GM12864 (cell line): Measurements from ENCODE around the gene CUBN.

Experiments
- DNase-seq: peaks from one replicate; pipeline ENCODE4 v3.0.0-alpha.2; 2011; ENCODE audit warnings: low read depth
- H3K4me3 ChIP-seq: 2 replicates; pipeline ENCODE4 v1.5.1; 2011; ENCODE audit warnings: mild to moderate bottlenecking, low read depth, low read length, control low read depth
- TF ChIP-seq, protein P1 (sequence below): IDR thresholded peaks from 2 replicates; pipeline ENCODE4 v1.5.1; 2011; ENCODE audit warnings: low read depth, mild to moderate bottlenecking, moderate library complexity, low read length, control low read depth, inconsistent platforms; ENCODE audit errors: missing control alignments

CUBN gene

DNA sequence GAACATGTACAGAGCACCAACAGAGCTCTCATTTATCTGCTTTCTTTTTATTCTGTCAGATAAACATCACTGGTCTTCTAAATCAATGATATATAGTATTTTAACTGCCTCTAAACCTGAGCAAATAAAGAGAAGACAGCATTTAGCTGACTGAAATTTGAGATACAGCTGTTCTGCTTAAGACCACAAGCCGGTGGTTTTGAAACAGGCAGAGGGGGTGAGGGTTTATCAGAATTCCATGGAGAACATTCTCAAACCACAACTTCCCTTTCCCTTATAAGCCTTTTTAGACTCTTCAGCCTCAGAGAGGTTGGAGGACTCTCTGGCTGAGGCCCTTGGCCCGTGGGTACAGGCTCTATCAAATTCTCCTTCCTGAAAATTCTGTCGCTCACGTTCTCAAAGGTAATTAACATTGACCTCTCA is 225.0 kb downstream of the CUBN start:
- TF ChIP-seq, protein P1, sequence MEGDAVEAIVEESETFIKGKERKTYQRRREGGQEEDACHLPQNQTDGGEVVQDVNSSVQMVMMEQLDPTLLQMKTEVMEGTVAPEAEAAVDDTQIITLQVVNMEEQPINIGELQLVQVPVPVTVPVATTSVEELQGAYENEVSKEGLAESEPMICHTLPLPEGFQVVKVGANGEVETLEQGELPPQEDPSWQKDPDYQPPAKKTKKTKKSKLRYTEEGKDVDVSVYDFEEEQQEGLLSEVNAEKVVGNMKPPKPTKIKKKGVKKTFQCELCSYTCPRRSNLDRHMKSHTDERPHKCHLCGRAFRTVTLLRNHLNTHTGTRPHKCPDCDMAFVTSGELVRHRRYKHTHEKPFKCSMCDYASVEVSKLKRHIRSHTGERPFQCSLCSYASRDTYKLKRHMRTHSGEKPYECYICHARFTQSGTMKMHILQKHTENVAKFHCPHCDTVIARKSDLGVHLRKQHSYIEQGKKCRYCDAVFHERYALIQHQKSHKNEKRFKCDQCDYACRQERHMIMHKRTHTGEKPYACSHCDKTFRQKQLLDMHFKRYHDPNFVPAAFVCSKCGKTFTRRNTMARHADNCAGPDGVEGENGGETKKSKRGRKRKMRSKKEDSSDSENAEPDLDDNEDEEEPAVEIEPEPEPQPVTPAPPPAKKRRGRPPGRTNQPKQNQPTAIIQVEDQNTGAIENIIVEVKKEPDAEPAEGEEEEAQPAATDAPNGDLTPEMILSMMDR = no peak
- DNase-seq = no peak
- H3K4me3 ChIP-seq = no peak overlapping the region

DNA sequence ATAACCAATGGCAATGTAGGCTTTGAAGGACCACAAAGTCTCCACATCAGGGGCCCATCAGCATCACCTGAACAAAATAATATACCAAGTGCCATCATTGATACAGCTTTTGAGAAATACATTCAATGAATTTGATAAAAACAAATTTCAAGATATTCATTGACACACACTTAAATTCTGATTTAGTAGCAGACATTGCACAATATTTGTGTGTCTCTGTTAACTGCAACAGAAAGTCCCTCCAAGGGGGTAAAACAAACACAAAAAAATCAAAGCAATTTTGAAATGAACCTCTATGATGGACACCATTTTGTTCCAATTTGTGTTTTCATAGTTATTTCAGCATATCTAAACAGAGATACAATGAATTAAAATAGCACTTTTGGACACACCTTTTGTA is 225.6 kb downstream of the CUBN start:
- DNase-seq = no peak
- no peak overlapping the region for H3K4me3 ChIP-seq
- TF ChIP-seq, protein P1 = no peak

DNA sequence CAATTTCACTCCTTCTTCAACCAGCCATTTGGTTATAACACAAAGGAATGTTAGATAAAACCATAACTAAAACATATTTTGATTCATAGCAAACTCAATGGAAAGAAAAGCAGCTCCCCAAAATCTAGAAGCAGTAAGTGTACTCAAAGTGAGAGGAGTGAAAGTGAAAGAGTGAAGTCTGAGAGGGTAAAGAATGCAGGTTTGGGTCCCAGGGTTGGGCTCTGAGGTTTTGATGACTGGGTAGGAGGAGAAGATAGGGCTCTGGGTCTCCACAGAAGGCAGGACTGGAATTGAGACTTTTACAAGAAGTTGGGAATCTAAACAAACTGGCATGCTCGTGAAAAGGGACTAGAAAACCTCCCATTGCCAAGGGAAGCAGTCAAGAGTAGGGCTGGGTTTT is 227.0 kb downstream of the CUBN start:
- TF ChIP-seq, protein P1 = no peak
- no peak for DNase-seq
- H3K4me3 ChIP-seq = no peak overlapping the region

DNA sequence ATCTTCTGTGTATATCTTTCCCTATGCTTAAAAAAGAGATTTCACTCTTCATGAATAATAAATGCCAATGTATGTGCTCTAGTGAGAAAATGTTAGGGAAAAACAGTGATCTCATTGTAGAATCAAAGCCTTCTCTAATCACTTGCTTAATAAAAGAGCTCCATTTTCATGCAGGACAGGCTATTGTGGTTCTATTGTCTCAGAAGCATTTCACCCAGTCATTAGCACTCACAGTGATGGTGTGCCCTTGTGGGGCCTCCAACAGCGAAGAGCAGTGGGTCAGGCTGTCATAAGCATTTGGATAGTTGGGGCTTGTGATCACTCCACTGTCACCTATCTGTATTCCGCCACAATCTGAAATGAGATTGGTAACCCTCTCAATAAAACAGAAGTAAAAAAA is 228.5 kb downstream of the CUBN start:
- DNase-seq = no peak
- H3K4me3 ChIP-seq = no peak overlapping the region
- TF ChIP-seq, protein P1 = no peak

DNA sequence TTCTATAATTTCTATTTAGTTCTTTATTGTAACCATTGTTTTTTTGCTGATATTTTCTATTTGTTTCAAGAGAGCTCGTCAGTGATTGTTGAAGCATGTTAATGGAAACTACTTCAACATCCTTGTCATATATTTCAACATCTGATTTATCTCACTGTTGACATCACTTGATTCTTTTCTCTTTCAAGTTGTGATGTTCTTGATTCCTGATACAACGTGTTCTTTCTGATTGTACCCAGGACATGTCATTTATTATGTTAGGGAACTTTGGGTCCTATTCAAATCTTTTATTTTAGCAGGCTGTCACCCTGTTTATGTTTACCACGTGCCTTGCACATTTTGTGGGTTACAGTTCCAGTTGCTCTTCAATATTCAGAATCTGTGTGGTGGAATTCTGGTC is 232.6 kb downstream of the CUBN start:
- DNase-seq = no peak
- no peak overlapping the region for H3K4me3 ChIP-seq
- TF ChIP-seq, protein P1 = no peak

DNA sequence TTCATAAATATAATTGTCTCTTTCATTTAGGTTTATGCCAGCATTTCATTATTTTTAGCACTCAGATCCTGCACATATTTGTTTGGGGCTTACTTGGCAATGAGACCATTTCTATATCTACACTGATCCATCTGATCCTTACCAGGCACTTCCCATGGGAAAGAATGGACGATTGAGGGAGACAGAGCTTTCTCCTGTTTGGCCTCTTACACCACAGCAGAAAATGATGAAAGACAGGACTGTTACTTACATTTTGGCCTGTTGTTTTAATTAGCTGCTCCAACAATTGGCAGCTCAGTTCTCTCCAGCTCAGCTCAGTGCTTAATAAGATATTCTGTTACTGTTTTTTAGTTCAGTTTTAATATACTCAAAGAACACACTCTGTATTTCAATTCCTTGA is 234.8 kb downstream of the CUBN start:
- DNase-seq = no peak
- TF ChIP-seq, protein P1 = no peak
- no peak overlapping the region for H3K4me3 ChIP-seq

DNA sequence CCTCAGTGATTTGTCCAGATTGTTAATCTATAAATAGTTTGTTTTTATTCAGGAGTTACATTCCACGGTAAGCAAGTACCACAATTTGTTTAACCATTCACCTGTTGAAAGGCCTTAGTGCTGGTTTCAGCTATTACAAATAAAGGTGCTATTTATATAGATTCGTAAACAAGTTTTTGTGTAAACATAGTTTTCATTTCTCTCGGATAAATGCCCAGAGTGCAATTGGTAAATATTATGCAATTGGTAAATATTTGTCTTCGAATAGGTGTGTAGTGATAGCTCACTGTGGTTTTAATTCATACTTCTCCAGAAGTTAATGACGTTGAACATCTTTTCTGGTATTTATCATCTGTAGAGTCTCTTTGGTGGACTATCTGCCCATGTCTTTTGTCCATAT is 235.9 kb downstream of the CUBN start:
- H3K4me3 ChIP-seq = no peak overlapping the region
- TF ChIP-seq, protein P1 = no peak
- DNase-seq = no peak
